ENCODE data around the gene FAM219B.
A peak's percentile ranks its signal among the peaks of the same experiment; 100 is the strongest.
"Not testable (repeated sequence)": the region's sequence is repeated elsewhere in the genome, so short reads cannot be mapped to it uniquely, and the experiment has no call there.

FAM219B gene

DNA sequence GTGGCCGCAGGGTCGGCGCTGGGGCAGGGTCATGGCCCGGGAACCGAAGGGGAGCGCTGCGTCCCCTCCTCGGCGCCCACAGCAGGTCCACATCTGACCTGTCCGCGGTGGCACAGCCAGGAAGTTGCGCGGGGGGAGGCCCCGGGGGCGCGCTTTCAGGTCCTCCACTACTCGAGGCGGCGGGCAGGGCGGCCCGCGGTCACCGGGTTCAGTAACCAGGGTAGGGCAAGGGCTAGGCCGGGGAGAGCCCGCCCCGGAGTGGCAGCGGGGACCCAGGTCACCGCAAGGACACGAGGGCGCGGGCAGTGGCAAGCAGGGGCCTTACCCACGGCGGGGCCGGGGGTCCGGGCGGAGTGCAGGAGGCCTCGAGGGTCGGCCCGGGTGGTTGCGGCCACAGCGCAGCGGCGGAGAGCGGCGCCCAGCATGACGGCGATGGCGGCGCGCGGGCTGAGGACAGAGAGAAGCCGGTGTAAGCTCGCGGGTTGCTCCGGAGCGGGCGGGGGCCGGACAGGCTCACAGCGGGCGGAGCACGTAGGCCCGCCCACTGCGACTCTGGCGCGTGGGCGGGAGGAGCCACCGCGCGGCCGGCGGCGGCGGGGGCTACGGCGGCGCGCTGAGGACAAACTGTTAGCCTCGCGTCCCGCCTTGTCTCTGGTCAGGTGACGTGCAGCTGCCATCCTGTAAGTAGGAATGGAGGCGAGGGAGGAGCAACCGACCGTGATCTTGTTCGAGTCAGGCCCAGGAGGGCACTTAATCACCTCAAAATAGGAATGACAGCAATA, 31.1 kb upstream of the FAM219B start, which contains the start of gene COX5A:
TSS of gene COX5A (minus strand) at position 484 of the 782 bp plus-strand sequence. CDS start at position 425, 59 bp downstream.
- TF ChIP-seq, protein P1, sequence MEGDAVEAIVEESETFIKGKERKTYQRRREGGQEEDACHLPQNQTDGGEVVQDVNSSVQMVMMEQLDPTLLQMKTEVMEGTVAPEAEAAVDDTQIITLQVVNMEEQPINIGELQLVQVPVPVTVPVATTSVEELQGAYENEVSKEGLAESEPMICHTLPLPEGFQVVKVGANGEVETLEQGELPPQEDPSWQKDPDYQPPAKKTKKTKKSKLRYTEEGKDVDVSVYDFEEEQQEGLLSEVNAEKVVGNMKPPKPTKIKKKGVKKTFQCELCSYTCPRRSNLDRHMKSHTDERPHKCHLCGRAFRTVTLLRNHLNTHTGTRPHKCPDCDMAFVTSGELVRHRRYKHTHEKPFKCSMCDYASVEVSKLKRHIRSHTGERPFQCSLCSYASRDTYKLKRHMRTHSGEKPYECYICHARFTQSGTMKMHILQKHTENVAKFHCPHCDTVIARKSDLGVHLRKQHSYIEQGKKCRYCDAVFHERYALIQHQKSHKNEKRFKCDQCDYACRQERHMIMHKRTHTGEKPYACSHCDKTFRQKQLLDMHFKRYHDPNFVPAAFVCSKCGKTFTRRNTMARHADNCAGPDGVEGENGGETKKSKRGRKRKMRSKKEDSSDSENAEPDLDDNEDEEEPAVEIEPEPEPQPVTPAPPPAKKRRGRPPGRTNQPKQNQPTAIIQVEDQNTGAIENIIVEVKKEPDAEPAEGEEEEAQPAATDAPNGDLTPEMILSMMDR (IDR thresholded peaks at IDR 0.05; ENCODE audit: borderline replicate concordance, extremely low read depth, low read length, poor library complexity, severe bottlenecking) = no peak
- TF ChIP-seq EZH2 (IDR thresholded peaks at IDR 0.05; ENCODE audit: borderline replicate concordance, low read depth, low read length, severe bottlenecking) = no peak
- peak within 1 kb of the TSS; percentile 34 to 81 for H3K4me3 ChIP-seq (ENCODE audit: low read depth in 1 of 2, low read length in 2 of 2)
- ATAC-seq (ENCODE audit: insufficient read depth, low read depth) = peak; percentile 95
- H3K79me2 ChIP-seq (ENCODE audit: insufficient read depth, low read length) = peaks cover 51% of the 10 kb centered on the region
- no peaks in the 10 kb centered on the region for H3K27me3 ChIP-seq (ENCODE audit: insufficient read depth, low read length, poor library complexity)
- peak within 1 kb of the TSS; percentile 94 for H2AFZ ChIP-seq (ENCODE audit: low read depth, low read length)
- H3K9me3 ChIP-seq (ENCODE audit: insufficient read depth, low read length, severe bottlenecking) = no peaks in the 10 kb centered on the region
- peaks cover 32% of the 10 kb centered on the region for H3K4me1 ChIP-seq (ENCODE audit: insufficient read depth, low read length)
- peak within 1 kb of the TSS; percentile 93 for H3K9ac ChIP-seq (ENCODE audit: low read depth, low read length)
- H3K36me3 ChIP-seq (ENCODE audit: insufficient read depth, low read length) = peaks cover 3% of the 10 kb centered on the region
- peak; percentile 91 for DNase-seq
- H3K27ac ChIP-seq (ENCODE audit: low read length) = peak within 1 kb of the TSS; percentile 80
- peak within 1 kb of the TSS; percentile 72 for H3K4me2 ChIP-seq (ENCODE audit: insufficient read depth, low read length)
- H4K20me1 ChIP-seq (ENCODE audit: insufficient read depth, low read length) = no peaks in the 10 kb centered on the region; the same call in 1 of the 2 replicates

DNA sequence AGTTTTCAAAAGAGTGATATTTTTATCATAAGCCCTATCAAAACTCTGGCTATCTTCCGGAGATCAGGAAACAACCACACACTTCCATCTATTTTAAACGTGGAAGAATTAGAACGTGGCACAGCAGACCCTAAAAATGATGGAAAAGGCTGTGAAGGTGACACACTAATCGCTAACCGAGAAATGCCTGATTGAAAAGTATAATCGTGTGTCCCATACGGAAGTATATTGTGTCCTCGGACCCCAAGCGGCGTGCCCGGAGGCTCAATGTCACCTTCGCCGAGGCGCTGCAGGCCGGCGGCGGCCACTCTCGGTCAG, 30.6 kb upstream of the FAM219B start:
- no peaks in the 10 kb centered on the region; the same call in 1 of the 2 replicates for H4K20me1 ChIP-seq (ENCODE audit: insufficient read depth, low read length)

DNA sequence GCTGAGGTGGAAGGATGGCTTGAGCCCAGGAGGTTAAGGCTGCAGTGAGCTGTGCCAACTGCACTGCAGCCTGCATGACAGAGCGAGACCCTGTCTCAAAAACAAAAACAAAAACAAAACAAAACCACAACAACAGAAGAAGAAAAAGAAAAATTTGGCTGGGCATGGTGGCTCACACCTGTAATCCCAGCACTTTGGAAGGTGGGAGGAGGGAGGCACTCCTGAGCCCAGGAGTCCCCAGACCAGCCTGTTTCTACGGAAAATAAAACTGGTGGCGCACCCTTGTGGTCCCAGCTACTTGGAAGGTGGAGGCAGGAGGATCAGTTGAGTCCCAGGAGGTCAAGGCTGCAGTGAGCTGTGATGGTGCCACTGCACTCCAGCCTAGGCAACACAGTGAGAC, 28.5 kb upstream of the FAM219B start:
- H3K36me3 ChIP-seq (ENCODE audit: insufficient read depth, low read length); H3K4me3 ChIP-seq (ENCODE audit: low read depth in 1 of 2, low read length in 2 of 2); H4K20me1 ChIP-seq (ENCODE audit: insufficient read depth, low read length); H3K27ac ChIP-seq (ENCODE audit: low read length); H3K27me3 ChIP-seq (ENCODE audit: insufficient read depth, low read length, poor library complexity); ATAC-seq (ENCODE audit: insufficient read depth, low read depth); DNase-seq; H3K9me3 ChIP-seq (ENCODE audit: insufficient read depth, low read length, severe bottlenecking); H3K9ac ChIP-seq (ENCODE audit: low read depth, low read length); H2AFZ ChIP-seq (ENCODE audit: low read depth, low read length): not testable (repeated sequence)
- Histone ChIP-seq H3K4me2 (ENCODE audit: insufficient read depth, low read length) (peak overlapping the region; percentile 41; the same call in 1 of the 2 replicates), H3K4me1 (ENCODE audit: insufficient read depth, low read length) (peaks cover 32% of the 10 kb centered on the region), H3K79me2 (ENCODE audit: insufficient read depth, low read length) (peaks cover 72% of the 10 kb centered on the region)
- TF ChIP-seq, protein P1 (IDR thresholded peaks at IDR 0.05; ENCODE audit: borderline replicate concordance, extremely low read depth, low read length, poor library complexity, severe bottlenecking) = peak; percentile 26

More for the DNA sequence above, 30.6 kb upstream of the FAM219B start:
- Histone ChIP-seq H3K9ac (ENCODE audit: low read depth, low read length) (peak overlapping the region; percentile 93), H3K79me2 (ENCODE audit: insufficient read depth, low read length) (peaks cover 56% of the 10 kb centered on the region), H3K4me3 (ENCODE audit: low read depth in 1 of 2, low read length in 2 of 2) (peak overlapping the region; percentile 34 to 81), H3K27me3 (ENCODE audit: insufficient read depth, low read length, poor library complexity) (no peaks in the 10 kb centered on the region), H3K36me3 (ENCODE audit: insufficient read depth, low read length) (peaks cover 3% of the 10 kb centered on the region), H3K4me2 (ENCODE audit: insufficient read depth, low read length) (peak overlapping the region; percentile 72), H3K27ac (ENCODE audit: low read length) (peak overlapping the region; percentile 80), H2AFZ (ENCODE audit: low read depth, low read length) (peak overlapping the region; percentile 86), H3K4me1 (ENCODE audit: insufficient read depth, low read length) (peaks cover 32% of the 10 kb centered on the region), H3K9me3 (ENCODE audit: insufficient read depth, low read length, severe bottlenecking) (no peaks in the 10 kb centered on the region)
- DNase-seq (no peak), ATAC-seq (ENCODE audit: insufficient read depth, low read depth) (peak; percentile 20)
- TF ChIP-seq, protein P1 (IDR thresholded peaks at IDR 0.05; ENCODE audit: borderline replicate concordance, extremely low read depth, low read length, poor library complexity, severe bottlenecking) = no peak
- no peak for TF ChIP-seq EZH2 (IDR thresholded peaks at IDR 0.05; ENCODE audit: borderline replicate concordance, low read depth, low read length, severe bottlenecking)
